HG02623 (cell line): Measurements from ENCODE around the gene ITSN1.

Experiments
- ATAC-seq: cut with Tn5 transposase; IDR thresholded peaks from one replicate; pipeline ENCODE4 v1.9.1; 2021; ENCODE audit warnings: moderate library complexity; ENCODE audit not compliant: unreplicated experiment

The ITSN1 gene

DNA sequence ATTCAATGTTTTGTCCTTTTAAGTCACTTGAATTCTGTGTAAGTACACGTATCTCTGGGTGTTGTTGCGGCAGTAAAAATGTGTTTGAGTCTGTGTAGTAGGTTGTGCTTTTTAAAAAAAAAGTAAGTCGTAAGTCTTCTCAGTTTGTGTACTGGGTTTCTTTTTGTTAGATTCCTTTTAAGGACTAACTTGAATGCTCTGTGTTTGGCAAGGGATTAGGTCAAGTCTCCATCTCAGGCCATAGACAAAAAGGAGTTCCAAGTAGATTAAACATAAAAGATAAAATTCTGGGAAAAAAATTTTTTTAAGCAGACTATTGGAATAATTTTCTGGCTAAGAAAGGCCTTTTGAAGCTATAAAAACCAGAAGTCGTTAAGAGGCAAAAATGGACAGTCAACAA is 160.2 kb downstream of the ITSN1 start:
- ATAC-seq: no peak

DNA sequence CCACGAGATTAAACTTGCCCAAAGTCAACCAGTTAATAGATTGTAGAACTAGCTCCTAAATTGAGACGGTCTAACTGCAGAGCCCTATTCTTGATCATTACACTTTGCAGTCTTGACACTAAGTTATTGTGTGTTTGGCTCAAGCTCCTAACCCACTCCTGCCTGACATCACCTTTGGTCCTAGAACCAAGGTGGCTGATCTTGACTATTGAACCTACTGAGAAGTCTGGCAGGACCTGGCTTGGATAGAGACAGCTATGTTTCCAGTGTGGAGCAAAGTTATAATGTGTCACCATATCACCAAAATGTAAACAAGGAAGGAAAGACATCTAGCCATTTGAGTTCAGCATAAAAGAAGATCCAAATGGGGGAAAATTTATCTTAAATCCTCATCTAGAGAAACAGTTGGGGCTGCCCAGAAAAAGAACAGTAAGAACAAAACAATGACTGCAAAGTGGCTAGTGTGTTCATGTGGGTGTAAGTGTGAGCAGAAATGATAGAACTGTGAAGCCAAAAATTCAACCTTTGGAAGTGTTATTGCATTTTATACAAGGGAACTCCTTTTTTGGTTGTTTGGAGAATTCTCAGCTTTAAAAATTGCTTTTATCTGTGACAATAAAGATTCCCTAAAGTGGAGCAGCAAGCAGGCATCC is 166.5 kb downstream of the ITSN1 start:
- ATAC-seq: no peak

DNA sequence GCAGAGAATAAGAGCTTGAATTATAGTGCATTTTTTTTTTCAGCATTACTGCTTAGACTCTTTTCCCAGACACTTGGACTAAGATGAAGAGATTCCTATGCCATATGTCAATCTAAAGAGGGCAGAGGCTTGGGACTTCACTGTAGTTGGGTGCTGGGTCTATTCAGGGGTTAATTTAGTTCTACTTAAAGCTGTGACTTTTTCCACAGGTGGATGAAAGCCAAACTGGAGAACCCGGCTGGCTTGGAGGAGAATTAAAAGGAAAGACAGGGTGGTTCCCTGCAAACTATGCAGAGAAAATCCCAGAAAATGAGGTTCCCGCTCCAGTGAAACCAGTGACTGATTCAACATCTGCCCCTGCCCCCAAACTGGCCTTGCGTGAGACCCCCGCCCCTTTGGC is 168.5 kb downstream of the ITSN1 start:
- ATAC-seq: no peak

DNA sequence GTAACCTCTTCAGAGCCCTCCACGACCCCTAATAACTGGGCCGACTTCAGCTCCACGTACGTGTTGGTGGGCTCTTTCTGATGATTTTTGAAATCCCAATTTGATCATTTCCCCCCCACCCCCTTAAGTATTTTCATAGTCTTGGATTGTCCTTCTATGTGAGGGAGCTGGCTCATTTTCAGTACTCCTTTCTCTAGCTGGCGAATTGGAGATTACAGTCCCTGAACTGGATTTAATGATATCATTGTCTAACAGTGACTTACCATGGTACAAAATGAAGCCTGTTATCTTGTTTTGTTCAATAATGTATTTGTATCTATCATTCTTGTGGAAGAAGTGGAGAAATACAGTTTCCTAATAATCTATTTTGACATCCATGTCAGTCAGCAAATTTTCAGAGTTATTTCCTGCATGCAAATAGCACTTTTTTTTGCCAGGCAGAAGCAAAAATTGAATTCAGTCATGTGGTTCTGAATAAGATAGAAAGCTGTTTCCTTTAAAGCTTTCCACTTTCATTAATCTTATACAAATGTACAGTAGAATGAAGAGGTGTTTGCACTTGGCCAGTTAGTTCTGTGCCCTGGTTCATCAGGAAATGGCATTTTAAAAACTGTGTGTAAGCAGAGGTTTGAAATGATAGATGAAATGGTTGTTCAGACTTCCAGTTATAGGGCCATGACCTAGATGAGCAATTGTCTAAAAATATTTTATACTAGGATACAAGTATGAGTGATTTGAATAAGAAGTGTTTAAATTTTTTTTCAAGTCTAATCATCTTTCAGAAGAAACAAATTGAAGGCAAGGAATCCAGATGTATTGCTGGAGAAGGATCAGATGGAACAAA is 169.1 kb downstream of the ITSN1 start:
- ATAC-seq: no peak

DNA sequence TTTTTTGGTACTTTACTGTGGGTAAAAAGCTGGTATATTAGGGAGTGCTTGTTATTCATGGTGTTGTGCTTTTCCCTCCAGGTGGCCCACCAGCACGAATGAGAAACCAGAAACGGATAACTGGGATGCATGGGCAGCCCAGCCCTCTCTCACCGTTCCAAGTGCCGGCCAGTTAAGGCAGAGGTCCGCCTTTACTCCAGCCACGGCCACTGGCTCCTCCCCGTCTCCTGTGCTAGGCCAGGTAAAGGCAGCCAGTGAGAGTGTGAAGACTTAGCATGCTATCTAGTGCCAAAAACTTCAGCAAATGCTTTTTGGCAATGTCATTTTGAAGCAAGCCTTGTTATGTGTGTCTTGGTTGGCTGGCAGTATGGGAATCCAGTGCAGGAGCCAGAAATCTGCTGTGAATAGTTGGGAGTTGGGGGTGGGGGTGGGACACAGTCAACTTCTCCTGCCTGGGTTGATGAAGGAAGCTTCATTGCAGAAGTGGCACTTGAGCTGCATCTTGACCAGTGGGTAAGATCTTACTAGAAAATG is 171.6 kb downstream of the ITSN1 start:
- ATAC-seq: no peak

DNA sequence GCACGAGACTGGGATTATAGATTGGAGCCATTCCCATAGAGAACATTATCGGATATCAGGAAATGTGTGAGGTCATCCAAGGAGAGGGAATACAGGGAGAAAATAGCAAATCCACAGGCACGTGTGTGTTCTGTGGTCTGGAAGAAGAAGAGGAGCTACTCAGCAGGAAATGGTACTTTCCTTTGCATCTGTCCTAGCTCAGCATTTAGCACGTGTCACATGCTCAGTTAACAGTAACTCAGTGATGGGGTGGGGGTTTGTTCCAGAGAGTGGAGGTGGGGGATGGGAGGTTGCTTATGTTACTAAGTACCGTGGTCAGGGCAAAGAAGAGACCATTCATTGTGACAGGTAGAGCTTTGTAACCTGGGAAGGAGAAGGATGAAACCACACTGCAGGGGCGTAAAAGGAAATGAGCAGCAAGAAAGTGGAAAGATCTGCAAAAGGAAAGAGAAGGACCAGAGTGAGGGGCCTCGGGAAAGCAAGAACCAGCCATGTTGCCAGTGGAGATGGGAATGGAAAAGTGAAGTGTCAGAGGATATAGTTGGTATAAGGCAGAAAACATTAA is 172.9 kb downstream of the ITSN1 start:
- no peak for ATAC-seq

DNA sequence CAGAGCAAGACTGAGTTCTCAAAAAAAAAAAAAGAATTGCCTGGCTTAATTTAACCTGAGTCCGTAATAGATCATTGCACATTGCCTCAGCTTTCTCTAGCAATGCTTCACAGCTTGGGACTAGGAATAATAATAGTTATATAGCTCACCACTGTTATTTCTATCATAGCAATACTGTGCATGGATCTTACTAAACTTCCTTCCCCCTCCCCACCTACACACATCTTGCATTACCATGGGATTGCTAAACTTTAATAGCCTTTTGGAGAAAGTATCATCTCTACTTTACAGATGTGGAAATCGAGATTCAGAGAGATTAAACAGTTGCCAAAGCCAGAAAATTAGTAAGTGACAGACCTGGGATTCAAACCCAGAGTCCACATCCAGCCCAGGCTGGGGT is 173.9 kb downstream of the ITSN1 start:
- no peak for ATAC-seq

DNA sequence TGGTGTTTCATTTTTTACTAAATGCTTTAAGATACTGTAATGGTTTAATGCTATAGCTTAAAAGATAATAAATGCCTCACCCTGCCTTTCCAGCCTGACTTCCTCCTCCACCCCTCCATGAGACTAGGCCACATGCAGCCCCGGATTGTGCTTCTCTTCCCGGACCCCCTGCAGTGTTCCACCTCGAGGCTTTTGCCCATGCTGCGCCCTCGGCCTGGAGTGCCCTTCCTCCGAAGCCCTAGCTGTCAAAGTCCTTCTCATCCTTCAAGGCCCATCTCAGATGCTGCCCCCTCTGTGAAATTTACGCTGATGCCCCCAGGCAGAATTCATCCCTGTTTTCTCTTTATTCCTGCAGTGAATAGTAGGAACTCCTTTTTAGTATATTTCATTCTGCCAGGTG is 174.8 kb downstream of the ITSN1 start:
- no peak for ATAC-seq

DNA sequence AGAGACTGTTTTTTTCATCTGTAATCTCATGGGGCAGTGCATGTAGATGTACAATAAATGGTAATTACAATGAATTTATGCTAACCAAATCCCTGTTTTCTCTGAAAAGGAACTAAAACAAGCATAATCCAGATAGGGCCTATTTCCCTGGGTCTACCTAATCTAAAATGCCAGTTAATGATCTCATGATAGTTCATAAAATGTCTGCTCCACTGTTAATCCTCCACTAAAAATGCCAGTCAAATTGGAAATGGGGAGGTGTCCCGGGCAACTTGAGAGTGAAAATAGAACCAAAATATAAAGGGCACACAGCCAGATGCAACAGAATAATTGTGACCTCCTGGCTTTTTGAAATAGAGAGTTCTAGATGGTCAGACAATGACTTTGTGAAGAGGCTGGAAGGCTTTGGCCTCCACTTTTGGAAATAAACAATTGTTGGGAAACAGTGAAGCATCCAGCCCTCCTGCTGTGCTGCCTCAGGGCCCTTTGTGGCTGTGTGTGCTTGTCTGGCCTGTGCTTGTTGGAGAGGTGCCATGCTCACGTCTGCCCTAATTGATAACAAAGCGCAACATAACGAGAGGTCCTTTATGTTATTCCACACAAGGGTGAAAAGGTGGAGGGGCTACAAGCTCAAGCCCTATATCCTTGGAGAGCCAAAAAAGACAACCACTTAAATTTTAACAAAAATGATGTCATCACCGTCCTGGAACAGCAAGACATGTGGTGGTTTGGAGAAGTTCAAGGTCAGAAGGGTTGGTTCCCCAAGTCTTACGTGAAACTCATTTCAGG is 175.6 kb downstream of the ITSN1 start:
- ATAC-seq: no peak

DNA sequence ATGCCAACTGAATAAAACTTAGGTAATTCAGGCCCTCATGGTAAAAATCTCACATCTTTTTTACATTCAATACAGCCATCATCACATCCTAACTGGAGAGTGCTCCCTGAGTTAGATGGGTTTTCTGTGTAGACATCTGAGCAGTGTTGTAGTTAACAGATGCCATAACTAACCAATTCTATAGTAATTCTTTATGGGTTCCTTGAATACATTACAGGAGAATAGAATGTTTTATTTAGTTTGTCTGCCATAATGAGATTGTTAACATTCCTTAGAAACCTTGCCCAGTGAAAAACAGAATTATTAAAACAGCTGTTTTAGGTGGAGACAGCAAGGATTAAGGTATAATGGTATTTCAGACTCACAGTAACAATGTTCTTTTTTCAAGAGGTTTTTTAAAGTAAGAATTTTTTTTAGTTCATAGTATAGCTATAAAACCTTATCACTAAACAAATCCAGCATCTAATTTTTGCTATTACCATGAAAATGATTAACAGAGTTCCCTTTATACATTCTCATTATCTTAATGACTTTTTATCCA is 178.0 kb downstream of the ITSN1 start:
- no peak for ATAC-seq

DNA sequence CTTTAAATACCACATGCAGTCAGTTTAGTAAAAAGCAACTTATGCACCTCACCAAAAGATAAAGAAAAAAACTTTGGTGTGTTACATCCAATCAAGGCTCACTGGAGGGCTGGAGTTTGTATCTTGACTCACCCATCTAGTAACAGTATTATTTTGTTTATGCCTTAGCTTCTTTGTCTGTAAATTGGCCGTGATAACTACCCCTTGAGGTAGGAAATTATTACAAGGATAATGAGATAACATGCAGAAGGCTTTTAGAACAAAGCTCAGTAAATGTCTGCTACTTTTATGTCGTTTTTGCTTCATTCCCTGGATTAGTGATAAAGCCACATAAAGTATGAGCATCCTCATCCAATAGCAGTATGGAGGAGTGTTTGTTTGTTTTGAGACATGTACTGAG is 178.5 kb downstream of the ITSN1 start:
- no peak for ATAC-seq

DNA sequence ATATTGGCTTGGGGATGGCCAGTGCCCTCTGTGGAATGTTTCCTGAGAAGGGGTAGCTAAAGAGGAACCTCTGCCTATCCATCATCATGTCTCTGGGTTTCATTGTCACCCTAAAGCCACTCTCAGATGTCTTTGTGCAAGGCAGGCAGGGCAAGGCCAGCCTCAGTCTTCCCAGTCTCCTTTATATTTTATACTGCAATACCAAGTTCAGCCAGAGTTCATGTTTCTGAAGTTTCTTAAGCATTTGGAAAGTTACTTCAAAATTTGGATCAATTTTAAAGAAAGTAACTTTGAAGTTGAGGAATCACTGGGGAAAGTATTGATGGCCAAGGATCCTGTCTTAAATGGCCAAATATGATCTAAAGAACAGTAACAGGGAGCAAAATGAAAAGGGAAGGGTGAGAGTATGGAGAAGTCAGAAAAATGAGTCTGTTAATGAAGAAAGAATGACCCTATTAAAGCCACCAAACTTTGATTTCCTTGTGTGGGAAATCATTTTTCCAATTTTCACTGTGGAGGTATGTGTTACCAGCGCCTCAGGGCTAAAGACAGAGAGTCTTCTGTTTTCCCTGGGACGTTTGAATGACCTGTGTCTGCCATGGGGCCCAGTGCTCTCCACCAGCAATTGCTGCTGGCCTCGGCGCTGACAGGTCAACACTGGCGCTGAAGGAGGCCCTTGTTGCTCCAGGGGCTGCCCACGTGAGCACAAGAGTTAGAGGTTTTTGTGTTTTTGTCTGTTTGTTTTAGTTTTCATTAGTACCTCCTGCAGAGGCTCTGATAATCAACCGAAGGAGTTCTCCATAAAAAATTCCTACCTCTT is 179.4 kb downstream of the ITSN1 start:
- ATAC-seq: no peak

DNA sequence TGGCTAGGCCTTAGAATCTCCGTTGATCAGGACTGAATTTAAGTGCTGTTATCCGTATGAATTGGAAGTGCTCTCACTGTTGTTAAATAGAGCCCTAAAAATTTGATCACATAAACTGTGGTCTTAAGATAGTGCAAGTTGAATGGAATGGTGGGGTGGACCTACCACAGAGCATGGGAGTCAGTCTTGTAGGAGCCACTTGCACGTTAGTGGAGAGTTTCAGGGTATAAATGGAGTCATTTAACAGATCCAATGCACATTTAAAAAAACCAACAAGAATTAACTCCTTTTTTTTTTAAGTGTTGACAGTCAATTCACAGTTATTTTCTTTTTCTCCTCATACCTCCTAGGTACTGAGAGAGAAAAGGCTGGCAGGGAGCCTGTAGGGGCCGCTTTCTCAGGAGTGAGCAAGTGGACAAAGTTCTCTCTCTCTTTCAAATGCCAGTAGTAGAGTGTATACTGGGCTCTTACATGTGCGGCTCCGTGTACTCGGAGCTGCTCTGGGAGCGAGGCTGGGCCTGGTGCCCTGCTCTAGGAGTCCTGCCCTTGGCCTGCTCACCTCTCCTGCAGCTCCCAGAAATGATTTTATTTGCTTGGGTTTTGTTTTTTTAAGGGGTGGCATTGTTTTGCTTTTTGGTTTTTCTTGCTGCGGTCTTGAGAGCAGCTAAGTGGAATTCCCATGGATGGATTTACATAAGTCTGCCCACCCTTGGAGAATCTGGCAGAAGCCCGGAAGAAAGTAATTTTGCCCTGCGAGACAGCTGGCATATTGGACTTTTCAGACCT is 182.0 kb downstream of the ITSN1 start:
- no peak for ATAC-seq

DNA sequence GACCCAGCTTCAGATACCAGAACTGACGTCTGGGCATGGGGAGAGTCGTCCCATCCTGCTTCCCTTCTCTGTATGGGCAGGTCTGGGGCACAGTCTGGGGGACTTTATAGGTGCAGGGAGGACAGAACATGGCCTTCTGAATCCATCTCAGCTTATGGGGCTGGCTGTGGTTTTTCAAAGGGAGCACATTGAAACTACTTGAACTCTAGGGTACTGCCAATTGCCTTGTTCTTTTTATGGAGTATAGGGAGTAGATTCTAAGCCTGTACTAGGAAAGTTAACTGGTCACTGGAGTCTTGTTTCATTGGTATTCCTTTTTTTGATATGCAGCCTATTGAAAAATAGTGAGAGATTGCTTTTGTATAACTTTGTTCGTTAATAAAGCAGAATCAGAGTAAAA is 183.1 kb downstream of the ITSN1 start:
- ATAC-seq: no peak

DNA sequence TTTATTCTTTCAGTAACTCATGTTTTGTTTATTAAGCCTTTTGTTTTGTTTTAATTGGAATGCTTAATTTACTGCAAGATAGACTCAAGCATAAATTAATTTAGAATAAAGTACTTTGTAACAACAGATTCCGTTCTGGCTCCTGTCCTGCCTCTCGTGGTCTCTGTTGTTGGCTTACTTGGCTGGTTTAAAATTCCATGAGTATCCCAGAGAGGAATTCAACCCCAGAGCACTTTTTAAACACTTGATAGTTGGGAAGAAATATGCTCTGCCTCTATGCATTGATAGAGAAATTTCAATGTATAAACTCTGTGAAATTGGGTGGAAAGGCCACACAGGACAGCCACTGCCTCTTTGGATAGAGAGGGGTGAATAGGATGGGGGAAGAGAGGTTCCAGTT is 183.6 kb downstream of the ITSN1 start:
- no peak for ATAC-seq

DNA sequence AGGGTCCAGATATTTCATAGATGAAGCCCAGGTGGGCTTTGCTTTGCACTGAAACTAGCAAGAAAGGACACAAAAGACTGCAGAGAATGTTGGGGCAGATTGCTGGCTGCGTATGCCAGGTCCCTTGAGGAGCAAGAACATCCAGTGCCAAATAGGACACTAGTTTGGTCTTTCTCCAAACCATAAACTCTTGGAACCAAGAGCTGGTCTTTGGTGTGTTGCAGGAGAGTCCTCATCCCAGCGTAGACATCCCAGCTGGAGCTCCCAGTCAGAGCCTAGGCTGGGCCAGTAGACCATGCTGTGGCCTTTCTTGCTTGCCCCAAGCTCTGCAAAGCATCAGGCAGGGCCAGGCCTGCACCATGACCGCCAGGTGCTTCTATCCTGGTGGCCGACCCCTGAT is 185.8 kb downstream of the ITSN1 start:
- no peak for ATAC-seq

DNA sequence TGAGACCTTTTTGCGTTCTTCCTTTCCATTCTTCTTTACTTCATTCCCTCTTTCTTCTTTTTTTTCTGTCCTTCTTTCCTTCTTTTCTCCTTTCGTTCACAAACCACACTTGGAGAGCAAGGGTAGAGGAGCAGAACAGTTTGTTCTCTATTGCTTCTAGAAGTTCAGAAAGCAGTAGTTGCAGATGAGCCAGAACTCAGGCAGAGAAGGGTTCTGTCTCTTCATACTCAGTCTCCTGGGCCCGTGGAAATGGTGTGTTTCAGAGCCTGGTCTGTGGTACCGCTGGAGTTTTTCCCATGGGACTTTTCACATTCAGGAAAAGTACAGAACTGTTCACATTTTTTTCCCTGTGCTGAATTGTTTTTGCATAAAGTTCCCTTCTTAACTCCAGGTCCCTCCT is 186.3 kb downstream of the ITSN1 start:
- no peak for ATAC-seq

DNA sequence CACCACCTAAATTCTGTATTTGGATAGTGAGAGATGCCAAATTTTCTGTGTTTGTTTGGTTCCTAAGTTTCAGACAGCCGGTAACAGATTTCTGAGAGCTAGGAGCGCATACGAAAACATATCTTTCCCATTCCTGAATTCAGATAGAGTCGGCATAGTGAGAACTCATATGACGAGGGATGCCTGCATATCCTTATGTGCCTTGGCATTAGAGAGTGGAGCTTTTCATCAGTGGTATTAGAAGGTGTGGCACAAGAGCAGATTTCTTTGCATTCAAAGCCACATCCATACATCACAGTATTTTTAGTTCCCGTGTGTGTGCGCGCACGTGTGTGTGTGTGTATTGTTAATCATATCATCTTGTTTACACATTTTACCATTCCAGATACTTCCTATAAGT is 187.5 kb downstream of the ITSN1 start:
- ATAC-seq: no peak

DNA sequence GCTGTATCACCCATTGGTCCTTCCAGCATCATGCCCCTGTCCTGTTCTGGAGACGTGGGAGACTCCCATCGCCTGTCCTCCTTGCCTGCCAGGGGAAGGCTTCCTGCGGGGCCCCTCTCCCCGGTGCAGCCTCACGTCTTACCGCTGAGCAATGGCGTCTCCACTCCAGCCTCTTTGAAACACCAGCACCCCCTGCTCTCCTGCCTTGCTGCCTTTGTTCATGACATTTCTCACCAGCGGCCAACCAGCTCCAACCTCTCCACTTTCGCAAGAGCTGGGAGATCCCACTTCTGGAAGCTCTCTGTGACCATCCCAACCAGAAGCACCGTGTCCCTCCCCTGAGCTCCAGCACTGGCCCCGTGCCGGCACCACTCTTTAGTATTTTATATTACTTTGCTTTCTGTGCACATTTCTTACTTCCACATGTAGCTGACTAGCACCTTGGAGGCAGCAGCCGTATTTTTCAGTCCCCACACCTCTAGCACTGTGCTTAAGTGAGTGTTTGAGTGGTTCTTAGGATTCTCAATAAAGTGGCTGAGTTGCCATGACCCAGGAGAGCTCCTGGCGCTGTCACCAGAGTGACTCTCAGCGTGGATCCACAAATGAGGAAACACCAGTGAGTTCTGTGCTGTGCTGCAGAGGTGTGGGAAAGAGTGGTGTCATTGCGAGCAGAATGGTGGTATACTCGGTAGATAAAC is 189.8 kb downstream of the ITSN1 start:
- ATAC-seq: no peak
